GM21381 (cell line): ENCODE data around the gene KLHDC4.
"Not testable (repeated sequence)": the region's sequence is repeated elsewhere in the genome, so short reads cannot be mapped to it uniquely, and the experiment has no call there.

Experiments
- ATAC-seq: cut with Tn5 transposase; IDR thresholded peaks from one replicate; pipeline ENCODE4 v1.9.1; 2021; ENCODE audit warnings: mild to moderate bottlenecking, moderate library complexity; ENCODE audit not compliant: unreplicated experiment

The KLHDC4 gene

DNA sequence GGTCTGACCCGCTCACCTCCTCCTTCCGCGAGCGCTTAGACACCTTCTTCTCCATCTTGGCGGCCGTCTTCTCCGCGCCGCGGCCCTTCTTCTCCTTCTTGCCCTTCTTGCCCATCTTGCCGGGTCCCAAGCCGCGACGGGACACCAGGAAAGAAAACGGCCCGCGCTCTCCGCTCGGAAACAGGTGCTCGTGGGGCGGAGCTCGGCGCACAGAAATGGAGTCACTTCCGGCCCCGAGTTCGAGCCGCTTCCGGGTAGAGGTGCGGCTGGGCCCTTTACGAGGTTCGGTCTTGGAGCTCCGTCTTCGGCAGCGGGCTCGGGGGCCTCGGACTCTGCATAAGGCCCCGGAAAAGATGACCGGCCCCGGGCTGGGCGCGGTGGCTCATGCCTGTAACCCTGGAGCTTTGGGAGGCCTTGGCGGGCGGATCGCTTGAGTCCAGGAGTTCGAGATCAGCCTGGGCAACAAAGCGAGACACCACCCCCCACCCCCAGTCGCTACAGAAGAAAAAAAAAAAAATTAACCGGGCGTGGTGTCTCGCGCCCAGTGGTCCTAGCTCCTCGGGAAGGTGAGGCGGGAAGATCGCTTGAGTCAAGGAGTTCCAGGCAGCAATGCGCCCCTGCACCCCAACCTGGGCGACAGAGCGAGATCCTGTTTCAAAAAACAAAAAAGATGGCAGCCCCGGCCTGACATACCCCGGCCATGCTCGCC, at the start of gene KLHDC4:
KLHDC4 (minus strand) TSS at position 211 of the 709 bp plus-strand sequence; CDS start at position 115, 96 bp downstream.
- peak; percentile 81 for ATAC-seq

GRCh38 chr16:87815567-87815966, 49.8 kb upstream of the KLHDC4 start:
- ATAC-seq: no peak

- no peak for ATAC-seq
Measured at GRCh38 chr16:87812200-87812656, 46.4 kb upstream of the KLHDC4 start.

DNA sequence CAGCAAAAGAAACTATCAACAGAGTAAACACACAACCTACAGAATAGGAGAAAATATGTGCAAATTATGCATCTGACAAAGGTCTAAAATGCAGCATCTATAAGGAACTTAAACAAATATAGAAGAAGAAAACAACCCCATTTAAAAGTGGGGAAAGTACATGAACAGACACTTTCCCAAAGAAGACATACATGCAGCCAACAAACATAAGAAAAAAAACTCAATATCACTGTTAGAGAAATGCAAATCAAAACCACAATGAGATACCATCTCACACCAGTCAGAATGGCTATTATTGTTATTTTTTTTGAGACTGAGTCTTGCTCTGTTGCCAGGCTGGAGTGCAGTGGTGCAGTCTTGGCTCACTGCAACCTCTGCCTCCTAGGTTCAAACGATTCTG, 45.7 kb upstream of the KLHDC4 start:
- not testable (repeated sequence) for ATAC-seq

DNA sequence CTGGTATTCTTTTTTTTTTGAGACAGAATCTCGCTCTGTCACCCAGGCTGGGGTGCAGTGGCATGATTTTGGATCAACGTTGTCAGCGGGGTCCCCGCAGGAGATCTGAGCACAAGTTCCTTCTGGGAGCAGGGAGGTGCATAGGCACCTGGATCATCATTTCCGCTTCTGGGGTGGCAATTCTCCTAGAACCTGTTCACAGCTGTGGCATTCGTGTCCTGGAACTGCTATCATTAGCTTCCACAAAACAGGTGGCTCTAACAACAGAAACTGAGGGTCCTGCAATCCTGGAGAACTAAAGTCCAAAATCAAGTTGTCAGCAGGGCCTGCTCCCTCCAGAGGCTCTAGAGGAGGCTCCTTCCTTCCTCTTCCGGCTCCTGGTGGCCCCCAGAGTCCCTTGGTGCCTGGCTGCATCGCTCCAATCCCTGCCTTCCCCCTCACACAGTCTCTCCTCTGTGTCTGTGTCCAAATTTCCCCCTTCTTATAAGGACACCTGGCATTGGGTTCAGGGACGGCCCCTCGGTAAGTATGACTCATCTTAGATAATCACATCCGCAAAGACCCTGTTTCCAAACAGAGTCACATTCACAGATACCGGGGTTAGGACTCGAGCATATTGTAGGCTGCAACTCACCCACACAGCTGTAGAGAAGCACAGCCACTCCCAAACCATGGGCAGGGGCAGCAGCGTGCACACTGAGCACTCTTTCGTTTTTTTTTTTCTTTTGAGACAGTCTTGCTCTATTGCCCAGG, 43.5 kb upstream of the KLHDC4 start:
- ATAC-seq: peak; percentile 41

DNA sequence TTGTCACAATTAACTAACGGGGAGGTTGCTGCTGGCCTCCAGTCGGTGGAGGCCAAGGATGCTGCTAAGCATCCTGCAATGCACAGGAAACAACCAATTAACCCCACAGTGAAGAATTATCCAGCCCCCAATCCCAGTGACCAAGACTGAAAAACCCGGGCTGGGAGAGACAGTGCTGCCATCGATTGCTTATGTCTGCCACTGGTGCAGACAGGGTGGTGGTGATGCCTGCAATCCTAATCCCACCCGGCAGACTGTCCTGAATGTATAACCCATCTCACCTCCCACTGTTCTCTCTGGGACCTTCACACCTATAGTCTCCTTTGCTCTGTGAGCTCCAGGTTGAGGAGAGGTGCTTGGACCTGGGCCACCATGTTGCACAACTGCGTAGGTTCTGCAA, 42.3 kb upstream of the KLHDC4 start:
- ATAC-seq: no peak

DNA sequence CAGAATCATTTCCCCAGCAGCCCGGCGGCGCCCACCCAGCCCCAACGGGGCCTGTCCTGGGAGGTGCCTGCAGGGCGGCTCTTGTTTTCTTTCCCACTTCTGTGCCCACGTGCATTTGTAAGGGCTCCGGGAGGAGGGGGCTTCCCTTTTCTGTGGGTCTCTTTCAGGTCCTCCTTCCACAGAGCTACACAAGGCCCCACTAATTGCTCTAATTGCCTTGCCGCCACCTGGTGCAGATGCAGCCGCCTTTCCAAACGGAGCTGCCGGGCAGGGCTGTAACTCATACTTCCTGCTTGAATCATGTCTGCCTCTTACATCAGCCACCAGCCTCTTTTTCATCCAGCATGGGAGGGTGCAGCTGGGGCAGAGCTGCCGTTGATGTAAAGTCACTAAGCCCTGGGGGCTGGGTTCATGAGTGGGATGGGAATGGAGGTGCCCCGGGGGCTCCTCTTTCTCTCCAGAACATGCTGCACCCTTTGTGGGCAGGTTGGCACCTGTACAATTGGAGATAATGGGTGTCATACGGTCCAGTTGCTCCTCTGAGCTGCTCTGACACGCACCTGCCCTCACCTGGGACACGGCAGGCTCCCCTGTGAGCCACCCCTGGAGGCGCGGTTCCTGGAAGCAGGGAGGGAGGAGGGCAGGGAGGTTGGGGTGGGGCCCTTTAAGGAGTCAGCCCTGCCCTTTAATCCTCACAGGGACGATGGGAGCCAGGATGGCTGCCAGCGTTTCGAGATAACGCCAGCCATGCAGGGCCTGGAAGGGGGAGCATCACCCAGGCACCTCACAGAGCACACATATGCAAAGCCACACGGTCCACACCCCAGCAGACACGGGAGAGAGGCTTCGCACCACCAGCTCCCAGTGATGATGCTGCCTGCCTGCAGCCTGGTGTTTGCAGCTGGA, 41.1 kb upstream of the KLHDC4 start:
- ATAC-seq: no peak

DNA sequence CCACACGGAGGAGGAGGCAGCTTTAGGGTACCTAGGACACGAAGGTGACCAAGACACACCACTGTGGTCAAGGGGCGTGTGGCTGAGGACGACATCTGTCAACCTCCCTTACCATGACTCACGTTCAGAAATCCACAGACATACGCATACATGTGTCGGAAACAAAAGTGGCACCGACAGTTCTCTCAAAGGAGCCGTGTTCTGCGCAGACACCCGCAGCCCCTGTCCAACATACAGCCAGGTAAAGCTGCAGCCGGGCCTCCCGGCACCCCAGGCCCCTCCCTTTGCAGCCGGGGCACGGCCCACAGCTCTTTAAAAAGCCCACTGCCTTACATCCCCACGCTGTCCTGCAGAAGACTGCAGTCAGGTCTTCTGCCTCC, 40.5 kb upstream of the KLHDC4 start:
- ATAC-seq: no peak

DNA sequence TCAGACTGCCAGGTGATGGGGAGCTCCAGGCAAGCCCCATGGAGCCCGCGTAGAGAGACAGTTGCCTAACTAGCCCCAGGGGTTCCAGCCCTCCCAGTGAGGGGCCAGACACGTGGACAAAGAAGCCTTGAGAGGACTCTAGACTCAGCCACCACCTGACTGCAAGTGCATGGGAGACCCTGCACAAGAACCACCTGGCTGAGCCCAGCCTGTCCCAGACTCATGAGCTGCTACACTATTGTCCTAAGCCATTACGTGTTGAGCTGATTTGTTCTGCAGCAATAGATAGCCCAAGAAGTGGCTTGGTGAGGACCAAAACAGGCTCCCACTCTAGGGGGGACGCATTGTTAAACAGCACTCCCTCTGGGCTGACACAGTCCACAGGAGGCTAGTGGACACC, 37.6 kb upstream of the KLHDC4 start:
- ATAC-seq: no peak

GRCh38 chr16:87802670-87803069, 36.9 kb upstream of the KLHDC4 start:
- no peak for ATAC-seq

DNA sequence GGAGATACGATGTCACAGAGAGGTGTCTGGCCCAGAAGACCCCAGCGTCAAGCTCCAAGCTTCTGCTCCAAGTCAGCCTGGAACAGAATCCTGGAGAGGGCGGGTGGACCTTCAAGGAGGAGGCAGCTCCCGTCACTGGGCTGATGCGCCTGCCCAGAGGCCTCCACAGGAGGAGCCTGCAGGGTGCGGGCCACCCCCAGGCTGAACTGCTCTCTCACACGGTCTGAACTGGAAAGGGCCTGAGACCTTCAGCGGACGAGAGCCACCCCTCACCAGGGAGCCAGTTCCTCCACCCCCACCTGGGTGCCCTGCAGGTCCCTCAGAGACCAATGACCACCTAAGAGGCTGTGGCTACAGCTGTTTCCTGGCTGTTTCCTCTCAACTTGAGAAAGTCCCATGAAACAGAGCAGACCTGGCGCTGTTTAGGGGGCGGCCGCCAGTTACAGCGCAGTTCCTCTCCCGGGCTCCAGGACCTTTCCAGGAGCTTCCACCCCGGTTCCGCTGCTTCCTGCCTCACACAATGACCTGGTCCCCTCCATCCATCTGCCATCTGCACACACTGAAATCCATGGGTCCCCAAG, 36.0 kb upstream of the KLHDC4 start:
- ATAC-seq: no peak

- ATAC-seq: no peak
Measured at GRCh38 chr16:87800497-87800896, 34.7 kb upstream of the KLHDC4 start.

DNA sequence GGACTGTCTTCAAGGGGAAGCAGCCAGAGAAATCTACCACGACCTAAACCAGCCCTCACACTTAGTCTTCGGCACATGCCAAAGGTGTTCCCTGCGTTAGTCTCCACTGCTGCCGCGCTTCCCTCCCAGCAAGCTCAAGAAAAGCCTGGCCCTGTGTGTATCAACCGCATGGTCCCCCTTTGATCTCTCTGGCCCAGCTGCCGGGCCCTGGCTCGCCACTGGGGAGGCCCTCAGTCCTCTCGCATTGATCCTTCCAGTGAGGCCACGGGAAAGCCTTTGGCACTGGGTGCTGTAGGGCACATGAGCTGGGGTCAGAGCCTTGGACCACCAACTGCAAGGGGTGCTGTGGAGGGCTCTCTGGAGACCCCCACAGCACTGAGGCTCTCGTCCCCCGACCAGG, 29.6 kb upstream of the KLHDC4 start:
- ATAC-seq: no peak

- no peak for ATAC-seq
Measured at GRCh38 chr16:87794485-87795078, 28.8 kb upstream of the KLHDC4 start.

GRCh38 chr16:87792205-87792565, 26.4 kb upstream of the KLHDC4 start:
- ATAC-seq: no peak

DNA sequence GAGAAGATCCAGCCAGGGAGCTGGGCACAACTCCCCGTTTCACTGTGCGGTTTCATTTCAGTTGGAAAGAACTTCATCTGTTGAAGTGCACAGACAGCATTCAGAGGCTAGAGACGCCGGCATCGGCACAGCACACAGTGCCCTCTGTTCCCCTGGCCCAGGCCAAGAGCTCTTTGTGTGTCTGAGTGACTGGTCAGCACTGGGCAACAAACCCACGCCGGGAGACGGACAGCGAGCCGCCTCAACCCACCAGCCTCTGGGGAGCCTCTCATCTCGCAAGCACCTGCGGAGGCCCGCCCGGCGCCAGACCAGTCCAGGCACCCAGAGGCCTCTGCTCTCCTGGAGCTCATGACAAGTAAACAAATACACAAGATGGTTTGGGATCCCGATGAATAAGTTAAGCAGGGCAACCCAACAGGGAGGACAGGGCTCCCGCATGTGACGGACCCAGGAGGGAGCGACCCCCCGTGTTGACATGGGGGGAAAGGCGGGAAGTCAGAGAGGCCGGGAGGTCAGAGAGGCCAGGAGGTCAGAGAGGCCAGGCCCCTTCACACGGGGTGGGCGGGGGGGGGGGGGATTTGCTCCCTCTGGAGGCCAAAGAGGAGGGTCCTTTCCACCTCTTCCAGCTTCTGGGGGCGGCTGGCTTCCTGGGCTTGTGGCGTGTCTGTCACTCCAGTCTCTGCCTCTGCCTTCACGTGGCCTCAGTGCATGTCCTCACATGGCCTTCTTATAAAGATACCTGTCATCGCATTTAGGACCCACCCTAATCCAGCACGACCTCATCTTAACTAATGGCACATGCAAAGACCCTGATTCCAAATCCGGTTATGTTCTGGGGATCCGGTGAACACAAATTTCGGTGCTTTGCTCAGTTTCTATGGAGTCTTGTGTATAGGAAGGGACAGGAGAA, 25.8 kb upstream of the KLHDC4 start:
- ATAC-seq: no peak

GRCh38 chr16:87790292-87791100, 24.7 kb upstream of the KLHDC4 start:
- no peak for ATAC-seq

DNA sequence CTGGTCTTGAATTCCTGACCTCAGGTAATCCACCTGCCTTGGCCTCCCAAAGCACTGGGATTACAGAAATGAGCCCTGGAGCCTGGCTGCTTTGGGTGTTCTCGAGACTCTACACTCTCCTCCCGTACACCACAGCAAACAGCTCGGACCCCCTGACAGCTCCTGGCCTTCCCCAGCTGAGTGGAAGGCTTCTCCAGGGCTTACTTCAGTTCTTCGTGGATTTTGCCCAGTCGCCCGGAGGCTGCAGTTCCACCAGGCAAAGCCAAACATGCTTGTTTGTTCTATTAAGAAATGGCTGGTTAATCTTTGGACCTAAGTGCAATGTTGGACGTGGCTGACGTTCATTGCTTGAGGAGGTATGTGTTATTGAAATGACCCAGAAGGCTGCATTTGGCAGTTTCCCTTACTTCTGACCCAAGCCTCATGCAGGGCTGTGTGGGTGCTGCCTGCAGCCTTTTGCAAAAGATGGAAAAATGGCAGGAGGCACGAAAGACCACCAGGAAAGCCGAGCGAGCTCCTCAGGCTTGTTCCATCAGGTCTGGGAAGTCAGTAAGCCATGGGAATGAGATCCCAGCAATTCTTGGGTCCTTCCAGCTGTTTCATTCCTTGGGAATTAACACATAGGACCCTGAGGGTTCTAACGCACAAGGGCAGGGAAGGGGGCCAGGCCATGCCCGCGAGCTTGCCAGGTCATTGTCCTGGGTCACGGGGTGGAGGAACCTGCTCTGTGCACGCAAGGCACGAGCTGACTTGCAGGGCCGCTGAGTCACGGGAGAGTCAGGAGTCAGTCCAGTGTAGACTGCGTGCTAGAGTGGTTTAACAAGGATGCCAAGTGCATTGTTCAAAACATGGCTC, 23.9 kb upstream of the KLHDC4 start:
- no peak for ATAC-seq
